ENCODE measurements around the gene SYT6. TPM values are rescaled to one million over a fixed set of nuclear protein-coding genes. Genes with fewer than 3 reads are reported as not detected.

The SYT6 gene
- total and polyA plus RNA-seq, 2 experiments from 2014 or later: 0.09 TPM; not detected in 1

GRCh38 chr1:114090738-114091505 lies 62.7 kb downstream of the SYT6 start:
- H3K9me3 ChIP-seq (ENCODE audit: low read depth): no peaks in the 10 kb centered on the region
- no peak overlapping the region for H3K27ac ChIP-seq
- H3K4me3 ChIP-seq: no peak overlapping the region
- DNase-seq (ENCODE audit: low read depth in 1 of 2, low spot score in 1 of 2): no peak
- no peaks in the 10 kb centered on the region for H3K36me3 ChIP-seq
- no peak for TF ChIP-seq CTCF (IDR thresholded peaks at IDR 0.05; ENCODE audit: low read depth, low read length)
- H3K4me1 ChIP-seq (ENCODE audit: low read depth): peaks cover 12% of the 10 kb centered on the region
- peaks cover 9% of the 10 kb centered on the region for H3K27me3 ChIP-seq

- H3K9me3 ChIP-seq (ENCODE audit: low read depth): no peaks in the 10 kb centered on the region
- peaks cover 4% of the 10 kb centered on the region for H3K4me1 ChIP-seq (ENCODE audit: low read depth)
- peaks cover 9% of the 10 kb centered on the region for H3K27me3 ChIP-seq
- no peak for DNase-seq (ENCODE audit: low read depth in 1 of 2, low spot score in 1 of 2)
- no peaks in the 10 kb centered on the region for H3K36me3 ChIP-seq
- no peak for TF ChIP-seq CTCF (IDR thresholded peaks at IDR 0.05; ENCODE audit: low read depth, low read length)
- H3K4me3 ChIP-seq: no peak overlapping the region
- H3K27ac ChIP-seq: no peak overlapping the region
Measured at GRCh38 chr1:114089502-114090138, 64.0 kb downstream of the SYT6 start.

- H3K4me1 ChIP-seq (ENCODE audit: low read depth): peaks cover under 1% of the 10 kb centered on the region
- peaks cover 9% of the 10 kb centered on the region for H3K27me3 ChIP-seq
- no peaks in the 10 kb centered on the region for H3K36me3 ChIP-seq
- H3K9me3 ChIP-seq (ENCODE audit: low read depth): no peaks in the 10 kb centered on the region
- TF ChIP-seq CTCF (IDR thresholded peaks at IDR 0.05; ENCODE audit: low read depth, low read length): no peak
- no peak overlapping the region for H3K27ac ChIP-seq
- DNase-seq (ENCODE audit: low read depth in 1 of 2, low spot score in 1 of 2): no peak
- H3K4me3 ChIP-seq: no peak overlapping the region
Measured at GRCh38 chr1:114088392-114089299, 65.0 kb downstream of the SYT6 start.

DNA sequence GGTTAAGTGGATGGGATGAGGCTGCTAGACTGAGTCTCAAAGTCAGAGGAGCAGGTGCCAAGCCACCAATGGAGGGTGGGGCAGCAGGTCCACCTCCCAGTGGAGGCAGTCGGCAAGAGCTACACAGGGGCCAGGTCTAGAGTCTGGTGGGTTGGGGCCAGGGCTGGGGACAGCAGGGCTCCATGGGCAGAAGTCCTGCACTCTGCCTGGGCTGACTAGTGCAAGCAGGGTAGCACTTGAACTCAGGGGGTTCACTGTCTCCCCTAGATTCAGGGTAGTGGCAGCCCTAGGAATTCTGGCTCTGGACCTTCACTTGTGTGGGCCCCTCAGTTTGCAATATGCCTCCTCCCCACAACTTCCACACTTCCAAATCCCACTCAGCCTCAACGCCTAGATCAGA lies 66.2 kb downstream of the SYT6 start:
- Histone ChIP-seq H3K27ac (no peak overlapping the region), H3K4me1 (ENCODE audit: low read depth) (no peaks in the 10 kb centered on the region), H3K36me3 (no peaks in the 10 kb centered on the region), H3K4me3 (no peak overlapping the region), H3K27me3 (peaks cover 19% of the 10 kb centered on the region), H3K9me3 (ENCODE audit: low read depth) (no peaks in the 10 kb centered on the region)
- TF ChIP-seq CTCF (IDR thresholded peaks at IDR 0.05; ENCODE audit: low read depth, low read length): no peak
- no peak for DNase-seq (ENCODE audit: low read depth in 1 of 2, low spot score in 1 of 2)

- TF ChIP-seq CTCF (IDR thresholded peaks at IDR 0.05; ENCODE audit: low read depth, low read length): no peak
- H3K27me3 ChIP-seq: peaks cover 22% of the 10 kb centered on the region
- DNase-seq (ENCODE audit: low read depth in 1 of 2, low spot score in 1 of 2): no peak
- no peak overlapping the region for H3K4me3 ChIP-seq
- no peaks in the 10 kb centered on the region for H3K36me3 ChIP-seq
- H3K9me3 ChIP-seq (ENCODE audit: low read depth): no peaks in the 10 kb centered on the region
- H3K4me1 ChIP-seq (ENCODE audit: low read depth): peaks cover 6% of the 10 kb centered on the region
- no peak overlapping the region for H3K27ac ChIP-seq
Measured at GRCh38 chr1:114086601-114087368, 66.9 kb downstream of the SYT6 start.
